Measurements from ENCODE around the gene SNX2. TPM values are rescaled to one million over a fixed set of nuclear protein-coding genes. Genes with fewer than 3 reads are reported as not detected.

The SNX2 gene
- total and polyA plus RNA-seq, 2 donors (not counting 1 experiment from before 2014, with no cell fraction given), result 107 to 266 TPM

DNA sequence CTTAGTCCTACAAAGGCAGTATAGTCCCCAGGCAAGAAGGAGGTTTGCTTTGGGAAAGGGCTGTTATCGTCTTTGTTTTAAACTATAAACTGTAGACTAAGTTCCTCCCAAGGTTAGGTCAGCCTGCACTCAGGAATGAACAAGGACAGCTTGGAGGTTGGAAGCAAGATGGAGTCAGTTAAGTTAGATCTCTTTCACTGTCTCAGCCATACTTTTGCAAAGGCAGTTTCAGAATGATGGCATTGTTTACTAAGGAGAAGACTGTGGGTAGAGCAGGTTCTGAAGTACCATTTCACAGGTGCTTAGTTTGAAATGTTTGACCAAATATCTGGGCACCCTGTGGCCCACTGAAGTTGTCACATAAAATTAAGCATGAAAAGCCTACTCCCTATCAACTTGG is 90.0 kb downstream of the SNX2 start:
- H3K9me3 ChIP-seq (ENCODE audit: control extremely low read depth in 1 of 3, control insufficient read depth in 2 of 3, insufficient read depth in 1 of 3, low read length in 2 of 3), result no peaks in the 10 kb centered on the region
- no peak for DNase-seq
- intact Hi-C loops (cut with micrococcal nuclease), result no loop called here
- 100% methylated on average over 1 of the region's 1 CpG for WGBS (ENCODE audit: insufficient coverage)
- ChIA-PET POLR2A (no interaction called here), CTCF (no interaction called here)
- H3K4me3 ChIP-seq (ENCODE audit: control extremely low read depth in 1 of 5, extremely low read depth in 1 of 5, insufficient read depth in 1 of 5, low read depth in 2 of 5, low read length in 4 of 5), result no peak overlapping the region
- no peaks in the 10 kb centered on the region for H3K4me1 ChIP-seq (ENCODE audit: control insufficient read depth in 2 of 2, insufficient read depth in 2 of 2, low read length in 2 of 2)
- no peak overlapping the region for H3K4me2 ChIP-seq (replicated peaks; ENCODE audit: low read depth, low read length, poor library complexity, severe bottlenecking)
- H2AFZ ChIP-seq (ENCODE audit: insufficient read depth, low read depth, low read length, poor library complexity, severe bottlenecking), result no peak overlapping the region
- TF ChIP-seq CTCF (IDR thresholded peaks at IDR 0.05) (no peak), EZH2 (IDR thresholded peaks at IDR 0.05; ENCODE audit: borderline replicate concordance, insufficient read depth, low read depth, low read length, poor library complexity, severe bottlenecking) (no peak)
- H3K27ac ChIP-seq (ENCODE audit: low read length in 2 of 2), result no peak overlapping the region
- H3K79me2 ChIP-seq (ENCODE audit: control insufficient read depth, insufficient read depth, low read length), result no peaks in the 10 kb centered on the region
- no peaks in the 10 kb centered on the region for H3K27me3 ChIP-seq (replicated peaks in 1 of 4; ENCODE audit: control extremely low read depth in 1 of 4, control insufficient read depth in 3 of 4, insufficient read depth in 4 of 4, low read length in 3 of 4)
- Mint-ChIP-seq H3K27ac (no peak overlapping the region), H3K27me3 (no peaks in the 10 kb centered on the region), H3K4me1 (no peaks in the 10 kb centered on the region), H3K4me3 (no peak overlapping the region), H3K9me3 (ENCODE audit: insufficient read depth) (no peaks in the 10 kb centered on the region)
- ATAC-seq (ENCODE audit: low read depth), result no peak
- H3K9ac ChIP-seq (ENCODE audit: low read length), result no peak overlapping the region
- H4K20me1 ChIP-seq (ENCODE audit: control insufficient read depth, insufficient read depth, low read length, poor library complexity, severe bottlenecking), result no peaks in the 10 kb centered on the region
- no peaks in the 10 kb centered on the region for H3K36me3 ChIP-seq (replicated peaks in 1 of 2; ENCODE audit: control extremely low read depth in 1 of 2, control insufficient read depth in 1 of 2, extremely low read depth in 1 of 2, insufficient read depth in 2 of 2, low read length in 1 of 2)

DNA sequence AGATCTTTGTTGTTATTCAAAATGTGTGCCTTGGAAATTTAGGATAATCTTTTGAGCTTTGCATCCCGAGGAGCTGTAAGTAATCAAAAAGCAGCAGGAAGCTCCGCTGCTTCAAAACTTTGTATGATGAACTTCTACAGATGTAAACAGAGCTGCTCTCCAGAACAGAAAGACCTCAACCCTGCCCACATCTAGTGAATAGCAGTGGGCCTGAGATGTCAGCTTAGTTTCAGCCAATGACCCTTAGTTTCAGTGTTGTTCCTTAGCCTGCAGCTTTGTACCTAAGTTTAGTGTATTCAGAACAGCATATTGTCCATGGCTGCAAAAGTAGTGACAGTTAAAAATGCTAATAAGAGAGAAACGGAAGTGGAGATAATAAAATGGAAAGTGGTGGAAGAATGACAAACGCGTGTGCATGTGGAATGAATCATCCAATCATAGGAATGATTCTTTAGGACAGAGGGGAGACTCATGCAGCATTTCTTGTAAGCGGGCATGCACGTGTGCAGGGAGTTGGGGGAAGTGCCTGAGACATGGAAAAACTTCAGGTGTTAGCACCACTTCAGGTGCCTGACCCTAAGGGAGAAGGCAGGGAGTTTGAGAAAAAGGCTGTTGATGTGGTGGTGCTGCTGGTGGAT is 95.5 kb downstream of the SNX2 start:
- Histone ChIP-seq H3K9ac (ENCODE audit: low read length) (no peak overlapping the region), H3K4me1 (ENCODE audit: control insufficient read depth in 2 of 2, insufficient read depth in 2 of 2, low read length in 2 of 2) (no peaks in the 10 kb centered on the region), H3K27me3 (replicated peaks in 1 of 4; ENCODE audit: control extremely low read depth in 1 of 4, control insufficient read depth in 3 of 4, insufficient read depth in 4 of 4, low read length in 3 of 4) (no peaks in the 10 kb centered on the region), H2AFZ (ENCODE audit: insufficient read depth, low read depth, low read length, poor library complexity, severe bottlenecking) (no peak overlapping the region), H3K36me3 (replicated peaks in 1 of 2; ENCODE audit: control extremely low read depth in 1 of 2, control insufficient read depth in 1 of 2, extremely low read depth in 1 of 2, insufficient read depth in 2 of 2, low read length in 1 of 2) (no peaks in the 10 kb centered on the region), H3K9me3 (ENCODE audit: control extremely low read depth in 1 of 3, control insufficient read depth in 2 of 3, insufficient read depth in 1 of 3, low read length in 2 of 3) (no peaks in the 10 kb centered on the region), H3K27ac (ENCODE audit: low read length in 2 of 2) (no peak overlapping the region), H3K4me2 (replicated peaks; ENCODE audit: low read depth, low read length, poor library complexity, severe bottlenecking) (no peak overlapping the region), H3K79me2 (ENCODE audit: control insufficient read depth, insufficient read depth, low read length) (no peaks in the 10 kb centered on the region), H4K20me1 (ENCODE audit: control insufficient read depth, insufficient read depth, low read length, poor library complexity, severe bottlenecking) (no peaks in the 10 kb centered on the region), H3K4me3 (ENCODE audit: control extremely low read depth in 1 of 5, extremely low read depth in 1 of 5, insufficient read depth in 1 of 5, low read depth in 2 of 5, low read length in 4 of 5) (no peak overlapping the region)
- H3K4me1 Mint-ChIP-seq, result no peaks in the 10 kb centered on the region
- ChIA-PET POLR2A (no interaction called here), CTCF (no interaction called here)
- intact Hi-C loops (cut with micrococcal nuclease), result no loop called here
- H3K4me3 Mint-ChIP-seq, result no peak overlapping the region
- DNase-seq (no peak), ATAC-seq (ENCODE audit: low read depth) (no peak)
- H3K27ac Mint-ChIP-seq, result no peak overlapping the region
- no peak for TF ChIP-seq CTCF (IDR thresholded peaks at IDR 0.05)
- TF ChIP-seq EZH2 (IDR thresholded peaks at IDR 0.05; ENCODE audit: borderline replicate concordance, insufficient read depth, low read depth, low read length, poor library complexity, severe bottlenecking), result no peak
- H3K27me3 Mint-ChIP-seq, result no peaks in the 10 kb centered on the region
- H3K9me3 Mint-ChIP-seq (ENCODE audit: insufficient read depth), result no peaks in the 10 kb centered on the region
- WGBS (ENCODE audit: insufficient coverage), result 95% methylated on average over 6 of the region's 7 CpGs

Measured in B cell (primary cell).